Measurements from ENCODE around the gene LRP1-AS. TPM values are rescaled to one million over a fixed set of nuclear protein-coding genes. Genes with fewer than 3 reads are reported as not detected.
A peak's percentile ranks its signal among the peaks of the same experiment; 100 is the strongest.

LRP1-AS gene
- total and polyA plus RNA-seq, 2 experiments from 2014 or later = not detected

DNA sequence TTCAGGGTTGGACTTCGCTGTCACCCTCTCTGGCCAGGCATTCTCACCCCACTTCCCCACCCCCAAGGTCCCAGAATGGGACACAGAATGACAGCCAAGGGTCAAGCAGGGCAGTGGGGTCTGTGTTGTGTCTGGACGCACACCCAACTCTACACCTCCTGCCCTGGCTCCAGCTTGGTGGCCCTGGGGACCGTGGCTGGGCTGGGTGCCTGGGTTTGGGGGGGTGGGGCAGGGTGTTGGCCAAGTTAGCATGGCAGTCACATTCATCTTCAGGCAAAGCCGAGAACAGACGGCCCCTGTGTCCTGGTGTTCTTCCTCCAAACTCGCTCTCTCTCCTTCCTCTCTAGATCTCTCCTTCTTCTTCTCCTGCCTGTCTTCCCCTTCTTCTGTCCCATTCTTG lies 13.5 kb downstream of the LRP1-AS start:
- Histone ChIP-seq H3K4me1 (ENCODE audit: low read depth) (peaks cover 49% of the 10 kb centered on the region), H3K4me3 (no peak overlapping the region), H3K27me3 (no peaks in the 10 kb centered on the region), H3K36me3 (no peaks in the 10 kb centered on the region), H3K27ac (peak overlapping the region; percentile 69), H3K9me3 (ENCODE audit: low read depth) (no peaks in the 10 kb centered on the region)
- DNase-seq (ENCODE audit: low read depth in 1 of 2, low spot score in 1 of 2) = peak in 1 of 2 donors; percentile 22
- TF ChIP-seq, protein P1, sequence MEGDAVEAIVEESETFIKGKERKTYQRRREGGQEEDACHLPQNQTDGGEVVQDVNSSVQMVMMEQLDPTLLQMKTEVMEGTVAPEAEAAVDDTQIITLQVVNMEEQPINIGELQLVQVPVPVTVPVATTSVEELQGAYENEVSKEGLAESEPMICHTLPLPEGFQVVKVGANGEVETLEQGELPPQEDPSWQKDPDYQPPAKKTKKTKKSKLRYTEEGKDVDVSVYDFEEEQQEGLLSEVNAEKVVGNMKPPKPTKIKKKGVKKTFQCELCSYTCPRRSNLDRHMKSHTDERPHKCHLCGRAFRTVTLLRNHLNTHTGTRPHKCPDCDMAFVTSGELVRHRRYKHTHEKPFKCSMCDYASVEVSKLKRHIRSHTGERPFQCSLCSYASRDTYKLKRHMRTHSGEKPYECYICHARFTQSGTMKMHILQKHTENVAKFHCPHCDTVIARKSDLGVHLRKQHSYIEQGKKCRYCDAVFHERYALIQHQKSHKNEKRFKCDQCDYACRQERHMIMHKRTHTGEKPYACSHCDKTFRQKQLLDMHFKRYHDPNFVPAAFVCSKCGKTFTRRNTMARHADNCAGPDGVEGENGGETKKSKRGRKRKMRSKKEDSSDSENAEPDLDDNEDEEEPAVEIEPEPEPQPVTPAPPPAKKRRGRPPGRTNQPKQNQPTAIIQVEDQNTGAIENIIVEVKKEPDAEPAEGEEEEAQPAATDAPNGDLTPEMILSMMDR (IDR thresholded peaks at IDR 0.05; ENCODE audit: low read depth, low read length) = no peak

DNA sequence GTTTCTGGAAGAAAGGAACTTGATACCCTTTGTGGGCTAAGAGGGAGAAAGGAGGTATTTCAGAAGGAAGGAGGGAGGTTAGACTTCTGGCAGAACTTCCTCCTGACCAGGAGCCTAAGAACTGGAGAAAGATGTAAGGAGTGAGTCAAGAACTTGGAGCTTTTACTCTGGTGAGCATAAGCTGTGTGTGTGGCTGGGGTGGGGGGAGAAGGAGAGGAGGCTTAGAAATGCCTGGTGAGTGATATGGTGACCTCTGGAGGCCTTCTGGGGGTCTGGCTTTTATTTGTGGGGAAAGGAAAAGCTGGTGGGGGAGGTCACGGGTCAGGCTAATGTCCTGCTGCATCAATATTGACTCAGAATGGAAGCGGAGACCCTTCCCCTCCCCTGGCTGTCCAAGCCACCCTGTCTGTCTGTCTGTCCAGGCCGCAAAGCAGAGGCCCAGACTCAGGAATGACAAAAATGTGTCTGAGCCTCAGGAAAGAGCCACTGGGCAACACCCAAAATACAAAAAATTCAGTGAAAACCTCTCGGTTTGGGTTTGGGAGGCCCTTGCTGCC lies 14.3 kb downstream of the LRP1-AS start:
- Histone ChIP-seq H3K27me3 (no peaks in the 10 kb centered on the region), H3K4me3 (no peak overlapping the region), H3K36me3 (no peaks in the 10 kb centered on the region), H3K4me1 (ENCODE audit: low read depth) (peaks cover 49% of the 10 kb centered on the region), H3K27ac (peak overlapping the region; percentile 69), H3K9me3 (ENCODE audit: low read depth) (no peaks in the 10 kb centered on the region)
- peak in 1 of 2 donors; percentile 68 for DNase-seq (ENCODE audit: low read depth in 1 of 2, low spot score in 1 of 2)
- TF ChIP-seq, protein P1 (IDR thresholded peaks at IDR 0.05; ENCODE audit: low read depth, low read length) = peak; percentile 3

DNA sequence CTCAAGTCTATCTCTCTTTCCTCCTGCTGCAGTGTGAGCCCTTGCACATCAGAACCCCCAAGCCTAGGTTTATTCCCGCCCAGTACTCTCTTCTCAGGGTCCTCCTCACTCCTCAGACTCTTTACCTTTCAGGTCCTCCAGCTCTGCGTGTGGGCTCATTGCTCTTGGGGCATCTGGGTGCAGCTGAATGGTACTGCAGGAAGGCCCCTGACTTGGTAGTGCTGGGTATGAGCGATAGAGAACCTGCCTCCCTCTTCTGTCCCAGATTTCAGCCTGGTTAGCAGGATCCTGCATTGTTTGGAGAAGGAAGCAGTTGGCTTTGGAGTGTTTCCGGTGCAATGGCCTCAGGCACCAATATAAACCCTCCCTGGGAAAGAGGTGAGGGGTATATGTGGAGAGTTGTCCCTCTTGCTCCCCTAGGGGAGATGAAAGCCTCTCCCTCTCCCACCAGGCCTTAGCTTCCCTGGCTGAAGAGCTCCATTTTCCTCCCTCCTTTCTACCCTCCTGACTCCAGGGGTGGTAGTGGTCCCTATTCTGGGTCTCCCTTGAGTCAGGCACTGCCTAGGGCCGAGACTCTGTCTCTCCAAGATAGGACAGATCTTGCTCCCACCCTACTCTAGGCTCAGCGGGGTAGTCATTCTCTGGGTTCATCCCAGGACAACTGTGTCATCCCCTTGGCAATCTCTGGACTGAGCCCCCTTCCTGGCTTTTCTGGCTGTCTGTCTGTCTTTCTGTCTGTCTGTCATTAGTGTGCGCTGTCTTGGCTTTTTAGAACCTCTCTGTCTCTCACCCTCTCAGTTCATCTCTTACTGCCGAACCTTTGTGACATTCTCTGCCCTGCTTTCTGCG lies 15.3 kb downstream of the LRP1-AS start:
- no peak for DNase-seq (ENCODE audit: low read depth in 1 of 2, low spot score in 1 of 2)
- TF ChIP-seq, protein P1 (IDR thresholded peaks at IDR 0.05; ENCODE audit: low read depth, low read length) = no peak
- Histone ChIP-seq H3K4me1 (ENCODE audit: low read depth) (peaks cover 45% of the 10 kb centered on the region), H3K9me3 (ENCODE audit: low read depth) (no peaks in the 10 kb centered on the region), H3K27me3 (no peaks in the 10 kb centered on the region), H3K4me3 (no peak overlapping the region), H3K36me3 (no peaks in the 10 kb centered on the region), H3K27ac (peak overlapping the region; percentile 69)

DNA sequence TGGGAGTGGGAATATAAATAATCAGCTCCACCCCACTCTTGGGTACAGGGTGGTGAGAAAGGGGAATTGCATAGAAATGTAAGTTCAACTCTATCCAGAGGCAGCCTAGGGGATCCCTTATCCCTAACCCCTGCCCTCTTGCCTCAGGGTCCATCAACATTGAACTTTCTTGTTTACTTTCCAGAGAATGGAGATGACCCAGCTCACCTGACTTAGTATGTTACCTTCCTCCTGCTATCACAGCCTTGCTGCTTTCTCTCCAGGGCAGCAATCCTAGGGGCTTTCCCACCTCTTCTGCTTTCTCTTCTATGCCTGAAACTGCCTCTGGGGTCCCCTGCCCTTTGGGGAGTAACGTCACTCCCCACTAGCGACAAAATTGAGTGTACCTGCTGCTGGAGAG lies 16.5 kb downstream of the LRP1-AS start:
- Histone ChIP-seq H3K9me3 (ENCODE audit: low read depth) (no peaks in the 10 kb centered on the region), H3K36me3 (no peaks in the 10 kb centered on the region), H3K27ac (no peak overlapping the region), H3K4me3 (no peak overlapping the region), H3K4me1 (ENCODE audit: low read depth) (peaks cover 49% of the 10 kb centered on the region), H3K27me3 (no peaks in the 10 kb centered on the region)
- no peak for DNase-seq (ENCODE audit: low read depth in 1 of 2, low spot score in 1 of 2)
- TF ChIP-seq, protein P1 (IDR thresholded peaks at IDR 0.05; ENCODE audit: low read depth, low read length) = no peak

DNA sequence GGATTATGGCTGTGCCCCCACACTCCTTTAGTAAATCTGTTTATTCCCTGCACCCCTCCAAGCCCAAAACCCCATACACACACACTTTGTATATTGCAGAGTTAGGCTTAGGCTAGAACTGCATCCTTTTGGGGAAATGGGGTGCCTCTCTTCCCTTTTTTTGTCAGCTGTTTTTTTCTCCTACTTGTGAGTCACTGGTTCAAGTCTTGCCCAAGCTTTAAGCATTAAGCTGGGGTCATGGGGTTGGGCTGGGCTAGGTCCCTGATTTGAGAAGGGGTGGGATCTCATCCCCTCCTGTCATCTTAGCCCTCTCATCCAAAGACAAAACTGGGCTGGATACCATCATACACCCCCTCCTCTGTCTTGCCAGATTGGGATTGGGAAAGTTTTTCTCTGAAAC lies 17.5 kb downstream of the LRP1-AS start:
- TF ChIP-seq, protein P1 (IDR thresholded peaks at IDR 0.05; ENCODE audit: low read depth, low read length) = no peak
- H3K9me3 ChIP-seq (ENCODE audit: low read depth) = no peaks in the 10 kb centered on the region
- H3K4me1 ChIP-seq (ENCODE audit: low read depth) = peaks cover 38% of the 10 kb centered on the region
- no peak overlapping the region for H3K27ac ChIP-seq
- H3K36me3 ChIP-seq = no peaks in the 10 kb centered on the region
- no peaks in the 10 kb centered on the region for H3K27me3 ChIP-seq
- DNase-seq (ENCODE audit: low read depth in 1 of 2, low spot score in 1 of 2) = no peak
- H3K4me3 ChIP-seq = peak overlapping the region; percentile 84
